LNCAP (cell line): ENCODE results near the gene FKBP2.

ENCODE experiments used
- TF ChIP-seq, protein P1 (sequence below): fragments of 450-650 bp; IDR thresholded peaks from 2 replicates; pipeline ENCODE4 v1.5.1; 2017; ENCODE audit warnings: mild to moderate bottlenecking

Gene FKBP2

DNA sequence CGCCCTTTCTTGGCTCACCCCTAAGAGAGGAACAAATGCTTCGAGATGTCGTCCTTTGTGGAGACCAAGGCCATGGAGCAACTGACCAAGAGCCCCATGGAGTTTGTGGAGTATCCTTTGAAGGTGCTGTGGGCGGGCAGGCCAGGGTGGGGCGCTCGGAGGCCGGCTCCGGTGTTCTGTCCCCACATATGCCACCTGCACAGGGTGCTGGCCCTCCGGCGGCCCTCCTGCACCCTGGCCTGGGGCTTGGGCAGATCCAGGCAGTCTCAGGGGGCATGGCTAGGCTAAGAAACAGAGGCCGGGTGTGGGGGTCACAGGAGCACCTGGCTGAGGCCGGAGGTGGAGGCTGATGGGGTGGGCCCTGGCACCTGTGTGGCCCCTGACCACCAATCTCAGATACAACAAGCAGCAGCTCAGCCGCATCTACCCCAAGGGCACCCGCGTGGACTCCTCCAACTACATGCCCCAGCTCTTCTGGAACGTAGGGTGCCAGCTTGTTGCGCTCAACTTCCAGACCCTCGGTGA, 20.7 kb downstream of the FKBP2 start:
- TF ChIP-seq, protein P1, sequence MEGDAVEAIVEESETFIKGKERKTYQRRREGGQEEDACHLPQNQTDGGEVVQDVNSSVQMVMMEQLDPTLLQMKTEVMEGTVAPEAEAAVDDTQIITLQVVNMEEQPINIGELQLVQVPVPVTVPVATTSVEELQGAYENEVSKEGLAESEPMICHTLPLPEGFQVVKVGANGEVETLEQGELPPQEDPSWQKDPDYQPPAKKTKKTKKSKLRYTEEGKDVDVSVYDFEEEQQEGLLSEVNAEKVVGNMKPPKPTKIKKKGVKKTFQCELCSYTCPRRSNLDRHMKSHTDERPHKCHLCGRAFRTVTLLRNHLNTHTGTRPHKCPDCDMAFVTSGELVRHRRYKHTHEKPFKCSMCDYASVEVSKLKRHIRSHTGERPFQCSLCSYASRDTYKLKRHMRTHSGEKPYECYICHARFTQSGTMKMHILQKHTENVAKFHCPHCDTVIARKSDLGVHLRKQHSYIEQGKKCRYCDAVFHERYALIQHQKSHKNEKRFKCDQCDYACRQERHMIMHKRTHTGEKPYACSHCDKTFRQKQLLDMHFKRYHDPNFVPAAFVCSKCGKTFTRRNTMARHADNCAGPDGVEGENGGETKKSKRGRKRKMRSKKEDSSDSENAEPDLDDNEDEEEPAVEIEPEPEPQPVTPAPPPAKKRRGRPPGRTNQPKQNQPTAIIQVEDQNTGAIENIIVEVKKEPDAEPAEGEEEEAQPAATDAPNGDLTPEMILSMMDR = no peak

DNA sequence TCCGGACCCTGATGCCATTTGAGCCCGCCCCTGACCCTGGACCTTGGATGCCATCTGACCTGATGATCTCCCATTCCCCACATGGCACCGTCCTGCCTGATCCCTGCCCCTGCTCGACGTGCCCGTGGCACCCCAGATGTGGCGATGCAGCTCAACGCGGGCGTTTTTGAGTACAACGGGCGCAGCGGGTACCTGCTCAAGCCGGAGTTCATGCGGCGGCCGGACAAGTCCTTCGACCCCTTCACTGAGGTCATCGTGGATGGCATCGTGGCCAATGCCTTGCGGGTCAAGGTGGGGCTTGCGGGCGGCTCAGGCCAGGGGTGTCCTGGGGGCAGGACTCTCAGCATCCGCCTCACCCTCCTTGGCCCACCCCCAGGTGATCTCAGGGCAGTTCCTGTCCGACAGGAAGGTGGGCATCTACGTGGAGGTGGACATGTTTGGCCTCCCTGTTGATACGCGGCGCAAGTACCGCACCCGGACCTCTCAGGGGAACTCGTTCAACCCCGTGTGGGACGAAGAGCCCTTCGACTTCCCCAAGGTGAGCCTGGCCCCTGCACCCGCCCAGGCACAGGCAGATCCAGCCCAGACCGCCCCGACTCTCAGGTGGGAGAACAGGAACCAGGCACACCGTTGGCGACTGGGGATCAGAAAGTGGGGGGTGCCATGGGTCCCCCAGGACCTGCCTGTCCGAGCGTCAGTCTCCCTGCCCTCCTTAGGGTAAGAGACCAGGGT, 21.5 kb downstream of the FKBP2 start:
- TF ChIP-seq, protein P1 = no peak

DNA sequence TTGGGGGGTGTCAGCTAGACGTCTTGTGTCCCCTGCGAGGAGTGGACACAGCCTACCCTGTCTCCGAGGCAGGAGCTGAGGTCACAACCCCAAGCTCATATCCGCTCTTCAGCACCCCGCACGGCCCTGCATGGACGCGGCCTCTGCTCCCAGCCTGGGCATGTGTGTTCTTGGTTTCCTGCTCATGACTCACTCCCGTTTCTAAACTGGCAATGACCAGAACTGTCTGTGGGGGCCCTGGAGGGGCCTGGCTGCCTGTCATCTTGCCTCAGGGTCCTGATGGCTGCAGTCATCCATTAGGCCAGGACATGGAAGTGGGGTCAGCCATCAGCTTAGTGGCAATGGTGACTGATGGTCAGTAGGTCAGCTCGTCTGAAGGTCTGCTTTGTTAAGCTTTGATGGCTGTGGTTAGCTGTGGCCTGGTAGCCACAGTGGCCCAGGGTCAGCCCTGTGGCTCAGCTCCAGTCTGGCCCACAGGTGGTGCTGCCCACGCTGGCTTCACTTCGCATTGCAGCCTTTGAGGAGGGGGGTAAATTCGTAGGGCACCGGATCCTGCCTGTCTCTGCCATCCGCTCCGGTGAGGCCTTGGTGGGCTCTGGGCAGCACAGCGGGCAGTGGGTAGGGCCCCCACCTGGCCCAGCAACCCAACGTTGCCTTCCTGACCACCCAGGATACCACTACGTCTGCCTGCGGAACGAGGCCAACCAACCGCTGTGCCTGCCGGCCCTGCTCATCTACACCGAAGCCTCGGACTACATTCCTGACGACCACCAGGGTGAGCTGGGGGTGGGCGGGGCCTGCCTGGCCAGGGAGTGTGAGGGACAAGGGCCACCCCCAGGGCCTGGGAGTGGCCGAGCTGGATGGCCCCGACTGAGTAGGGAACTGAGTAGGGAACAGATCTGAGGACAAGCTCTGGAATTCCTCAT, 22.4 kb downstream of the FKBP2 start:
- TF ChIP-seq, protein P1 = no peak

DNA sequence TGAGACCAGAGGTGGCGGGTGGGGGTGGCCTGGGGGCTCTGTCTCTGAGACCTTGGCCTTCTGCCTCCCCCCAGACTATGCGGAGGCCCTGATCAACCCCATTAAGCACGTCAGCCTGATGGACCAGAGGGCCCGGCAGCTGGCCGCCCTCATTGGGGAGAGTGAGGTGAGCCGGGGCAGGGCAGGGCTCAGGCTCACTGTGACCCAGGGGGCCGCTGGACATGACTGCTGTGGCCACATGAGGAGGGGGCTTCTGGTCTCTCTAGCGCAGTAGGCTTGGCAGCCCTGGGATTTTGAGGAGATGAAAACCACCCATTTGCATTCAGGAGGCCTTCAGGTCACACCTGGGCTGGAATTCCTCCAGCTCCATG, 23.0 kb downstream of the FKBP2 start:
- TF ChIP-seq, protein P1 = no peak

DNA sequence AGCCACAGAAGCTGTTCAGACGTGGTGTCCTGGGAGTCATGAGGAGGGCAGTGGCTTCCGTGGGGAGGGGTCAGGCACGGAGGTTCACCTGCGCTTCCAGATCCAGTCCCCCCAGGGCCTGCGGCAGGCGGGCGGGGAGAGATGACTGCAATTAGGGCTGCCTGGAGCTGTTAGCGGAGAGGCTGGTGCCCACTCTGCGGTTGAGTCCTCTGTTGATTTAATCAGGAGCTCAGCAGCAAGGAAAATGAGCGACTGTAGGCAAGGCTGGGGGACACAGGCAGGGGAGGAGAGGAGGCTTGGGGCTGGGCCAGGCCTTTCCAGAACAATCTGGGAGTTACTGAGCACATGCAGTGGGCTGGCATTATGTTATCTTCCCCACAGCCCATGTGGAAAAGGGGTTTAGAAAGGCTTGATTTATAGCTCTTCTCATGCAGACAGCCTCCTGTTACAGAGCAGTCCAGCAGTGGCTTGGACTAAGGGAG, 23.5 kb downstream of the FKBP2 start:
- TF ChIP-seq, protein P1 = no peak

DNA sequence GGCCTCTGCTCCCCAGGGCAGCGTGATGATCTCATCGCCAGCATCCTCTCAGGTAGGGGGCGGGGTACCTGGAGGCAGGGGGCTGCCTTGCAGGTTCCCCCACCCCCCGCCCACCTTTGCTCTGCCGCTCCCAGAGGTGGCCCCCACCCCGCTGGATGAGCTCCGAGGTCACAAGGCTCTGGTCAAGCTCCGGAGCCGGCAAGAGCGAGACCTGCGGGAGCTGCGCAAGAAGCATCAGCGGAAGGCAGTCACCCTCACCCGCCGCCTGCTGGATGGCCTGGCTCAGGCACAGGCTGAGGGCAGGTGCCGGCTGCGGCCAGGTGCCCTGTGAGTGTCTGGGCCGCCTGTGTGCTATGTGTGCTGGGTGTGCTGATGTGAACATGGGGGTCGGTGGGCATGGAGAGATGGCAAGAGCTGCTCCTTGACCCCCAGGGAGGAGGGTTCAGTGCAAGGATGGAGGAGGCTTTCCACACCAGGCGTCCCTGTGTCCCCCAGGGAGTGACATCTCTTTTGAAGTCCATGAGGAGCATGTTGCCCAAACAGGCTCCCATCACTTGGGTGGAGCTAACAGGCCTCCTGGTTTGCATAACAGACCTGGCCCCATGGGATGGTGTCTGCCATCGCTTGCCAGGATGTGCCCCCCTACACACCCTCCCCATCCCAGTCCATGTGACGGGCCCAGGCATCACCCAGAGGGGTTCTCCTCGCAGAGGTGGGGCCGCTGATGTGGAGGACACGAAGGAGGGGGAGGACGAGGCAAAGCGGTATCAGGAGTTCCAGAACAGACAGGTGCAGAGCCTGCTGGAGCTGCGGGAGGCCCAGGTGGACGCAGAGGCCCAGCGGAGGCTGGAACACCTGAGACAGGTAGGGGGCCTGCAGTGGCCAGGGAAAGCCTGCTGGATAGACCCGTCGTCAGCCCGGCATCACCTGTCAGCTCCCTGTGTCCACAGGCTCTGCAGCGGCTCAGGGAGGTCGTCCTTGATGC, 24.6 kb downstream of the FKBP2 start:
- TF ChIP-seq, protein P1 = no peak
